ENCODE measurements around the gene ESF1. TPM values are rescaled to one million over a fixed set of nuclear protein-coding genes. Genes with fewer than 3 reads are reported as not detected.

The ESF1 gene
- total RNA-seq, 1 donor from 2014 or later, result 14.0 TPM

DNA sequence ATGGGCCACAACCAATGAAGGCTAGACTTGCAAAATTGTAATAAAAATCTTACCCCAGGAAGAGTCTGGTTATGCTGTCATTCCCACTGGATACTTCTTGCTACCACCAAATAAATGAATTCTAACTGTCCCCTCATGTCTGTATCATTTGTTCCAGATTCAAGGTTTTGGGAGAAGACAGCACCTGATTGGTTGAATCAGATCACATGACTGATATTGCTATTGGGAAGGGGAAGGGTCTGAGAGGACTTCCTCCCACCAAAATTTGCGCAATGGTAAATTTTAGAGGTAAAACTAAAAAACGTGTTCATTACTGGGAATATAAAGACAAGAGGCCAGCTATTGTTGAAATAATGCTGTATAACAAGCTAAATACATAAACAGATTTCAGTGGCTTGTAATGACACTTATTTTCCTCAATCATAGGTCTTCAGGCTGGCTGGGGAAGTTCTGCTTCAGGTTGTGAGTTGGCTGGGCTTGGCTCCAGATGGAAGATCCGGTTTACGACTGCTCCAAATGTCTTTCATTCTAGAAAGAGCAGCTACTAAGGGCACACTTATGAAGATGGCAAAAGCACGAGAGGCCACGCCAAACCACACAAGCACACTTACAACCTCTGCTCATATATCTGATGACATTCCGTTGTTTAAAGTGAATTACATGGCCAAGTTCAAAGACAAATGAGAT lies 118.9 kb downstream of the ESF1 start:
- Histone ChIP-seq H3K36me3 (no peaks in the 10 kb centered on the region), H3K9me3 (no peaks in the 10 kb centered on the region), H3K4me3 (no peak overlapping the region), H3K4me1 (peaks cover 1% of the 10 kb centered on the region), H3K27ac (no peak overlapping the region), H3K27me3 (no peaks in the 10 kb centered on the region)
- intact Hi-C loops (cut with DNase I), result no loop called here
- TF ChIP-seq POLR2A (IDR thresholded peaks at IDR 0.05) (no peak), POLR2AphosphoS5 (IDR thresholded peaks at IDR 0.05; ENCODE audit: insufficient read depth in 1 of 2, low read depth in 1 of 2) (no peak)
- TF ChIP-seq, protein P1, sequence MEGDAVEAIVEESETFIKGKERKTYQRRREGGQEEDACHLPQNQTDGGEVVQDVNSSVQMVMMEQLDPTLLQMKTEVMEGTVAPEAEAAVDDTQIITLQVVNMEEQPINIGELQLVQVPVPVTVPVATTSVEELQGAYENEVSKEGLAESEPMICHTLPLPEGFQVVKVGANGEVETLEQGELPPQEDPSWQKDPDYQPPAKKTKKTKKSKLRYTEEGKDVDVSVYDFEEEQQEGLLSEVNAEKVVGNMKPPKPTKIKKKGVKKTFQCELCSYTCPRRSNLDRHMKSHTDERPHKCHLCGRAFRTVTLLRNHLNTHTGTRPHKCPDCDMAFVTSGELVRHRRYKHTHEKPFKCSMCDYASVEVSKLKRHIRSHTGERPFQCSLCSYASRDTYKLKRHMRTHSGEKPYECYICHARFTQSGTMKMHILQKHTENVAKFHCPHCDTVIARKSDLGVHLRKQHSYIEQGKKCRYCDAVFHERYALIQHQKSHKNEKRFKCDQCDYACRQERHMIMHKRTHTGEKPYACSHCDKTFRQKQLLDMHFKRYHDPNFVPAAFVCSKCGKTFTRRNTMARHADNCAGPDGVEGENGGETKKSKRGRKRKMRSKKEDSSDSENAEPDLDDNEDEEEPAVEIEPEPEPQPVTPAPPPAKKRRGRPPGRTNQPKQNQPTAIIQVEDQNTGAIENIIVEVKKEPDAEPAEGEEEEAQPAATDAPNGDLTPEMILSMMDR (IDR thresholded peaks at IDR 0.05), result no peak
- no peak for DNase-seq (ENCODE audit: extremely low spot score in 2 of 2)

Other genes with a start within 250 kb of the ESF1 start
- 12.5 TPM for gene TASP1, start 146.0 kb downstream of the ESF1 start, total RNA-seq
- 11.3 TPM for gene NDUFAF5, start 109 bp upstream of the ESF1 start, total RNA-seq
- not detected for gene SEL1L2, start 205.7 kb upstream of the ESF1 start, total RNA-seq
- gene MACROD2, start 210.6 kb upstream of the ESF1 start, total RNA-seq, result 12.5 TPM

All from vagina (tissue), 2 donors.